IPS-11a (cell line): ENCODE measurements around the gene FKBP4.

Experiments
- H3K4me3 ChIP-seq: one replicate; pipeline ENCODE4 v1.5.1; 2013; ENCODE audit warnings: low read depth, low read length, control low read depth

The FKBP4 gene

GRCh38 chr12:2779281-2779680, 15.5 kb upstream of the FKBP4 start:
- H3K4me3 ChIP-seq: no peak overlapping the region

GRCh38 chr12:2783936-2784600, 10.7 kb upstream of the FKBP4 start:
- H3K4me3 ChIP-seq: no peak overlapping the region

GRCh38 chr12:2785017-2785416, 9.8 kb upstream of the FKBP4 start:
- no peak overlapping the region for H3K4me3 ChIP-seq

GRCh38 chr12:2791089-2791488, 3.7 kb upstream of the FKBP4 start:
- H3K4me3 ChIP-seq: no peak overlapping the region

- H3K4me3 ChIP-seq: no peak overlapping the region
Observed at GRCh38 chr12:2792671-2793500, 1.9 kb upstream of the FKBP4 start.

GRCh38 chr12:2793561-2793960, 1.2 kb upstream of the FKBP4 start:
- H3K4me3 ChIP-seq: no peak overlapping the region

GRCh38 chr12:2794191-2794735, 507 bp upstream of the FKBP4 start:
- peak overlapping the region; percentile 82 for H3K4me3 ChIP-seq

DNA sequence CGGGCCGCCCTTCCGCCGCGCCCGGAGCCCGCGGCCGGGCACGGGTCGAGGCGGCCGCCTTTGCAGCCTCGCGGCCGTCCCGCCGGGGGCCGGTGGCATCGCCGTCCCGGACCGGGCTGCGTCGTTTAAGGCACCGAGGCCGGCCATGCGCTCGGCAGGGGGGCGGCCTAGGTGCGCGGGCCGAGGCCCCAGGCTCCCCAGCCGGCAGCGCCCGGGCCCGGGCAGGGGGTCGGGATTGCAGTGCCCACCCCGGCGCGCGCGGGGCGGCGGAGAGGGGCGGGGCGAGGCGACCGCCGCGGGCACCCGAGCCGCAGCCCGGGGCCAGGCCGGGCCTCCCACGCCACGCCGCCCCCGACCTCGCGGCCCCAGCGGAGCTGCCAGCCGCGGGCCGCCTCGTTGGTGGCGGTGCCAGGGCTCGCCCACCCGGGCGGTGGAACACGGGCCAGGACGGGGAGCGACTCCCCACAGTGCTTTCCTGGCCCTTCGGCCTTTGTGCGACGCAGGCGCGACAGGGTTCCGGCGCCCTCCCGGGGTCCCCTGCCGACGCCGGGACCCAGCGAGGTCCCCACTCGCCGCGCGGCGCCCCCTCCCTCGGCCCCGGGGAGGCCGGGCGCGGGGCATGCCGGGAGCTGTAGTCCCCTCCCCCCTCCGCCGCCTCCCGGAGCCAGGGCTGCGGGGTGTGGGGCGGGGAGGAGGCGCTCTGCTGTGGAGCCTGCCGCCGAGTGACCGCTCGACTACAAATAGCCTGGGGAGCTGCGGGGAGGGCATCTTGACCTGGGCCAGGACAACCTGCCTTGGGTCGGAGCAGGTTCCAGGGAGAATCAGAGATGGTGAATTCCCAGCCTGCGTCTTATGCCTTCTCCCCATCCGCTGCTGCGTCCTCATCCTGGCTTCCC, 769 bp downstream of the FKBP4 start:
- H3K4me3 ChIP-seq: peak overlapping the region; percentile 82

DNA sequence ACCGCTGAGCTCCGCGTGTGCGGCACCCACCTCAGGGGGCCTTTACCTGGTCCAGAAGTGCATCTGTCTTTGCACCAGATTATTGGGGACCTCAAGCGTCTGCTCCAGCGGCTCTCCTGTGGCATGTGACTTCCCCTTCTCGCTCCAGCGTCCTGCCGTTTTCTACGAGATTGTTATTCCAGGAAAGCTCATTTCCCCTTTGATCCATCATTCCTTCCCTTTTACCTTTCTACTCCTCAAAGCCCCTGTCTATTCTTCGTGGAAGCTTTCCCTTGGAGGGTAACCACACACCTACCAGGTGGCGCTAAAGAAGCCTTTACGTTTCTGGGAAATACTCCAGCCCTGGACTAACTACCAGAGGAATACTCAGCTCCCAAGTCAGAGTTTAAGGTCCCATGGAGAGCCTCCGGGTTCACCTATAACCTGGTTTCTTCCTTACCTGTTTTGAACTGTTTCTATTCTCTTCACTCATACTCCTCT, 1.5 kb downstream of the FKBP4 start:
- H3K4me3 ChIP-seq: peak overlapping the region; percentile 82

DNA sequence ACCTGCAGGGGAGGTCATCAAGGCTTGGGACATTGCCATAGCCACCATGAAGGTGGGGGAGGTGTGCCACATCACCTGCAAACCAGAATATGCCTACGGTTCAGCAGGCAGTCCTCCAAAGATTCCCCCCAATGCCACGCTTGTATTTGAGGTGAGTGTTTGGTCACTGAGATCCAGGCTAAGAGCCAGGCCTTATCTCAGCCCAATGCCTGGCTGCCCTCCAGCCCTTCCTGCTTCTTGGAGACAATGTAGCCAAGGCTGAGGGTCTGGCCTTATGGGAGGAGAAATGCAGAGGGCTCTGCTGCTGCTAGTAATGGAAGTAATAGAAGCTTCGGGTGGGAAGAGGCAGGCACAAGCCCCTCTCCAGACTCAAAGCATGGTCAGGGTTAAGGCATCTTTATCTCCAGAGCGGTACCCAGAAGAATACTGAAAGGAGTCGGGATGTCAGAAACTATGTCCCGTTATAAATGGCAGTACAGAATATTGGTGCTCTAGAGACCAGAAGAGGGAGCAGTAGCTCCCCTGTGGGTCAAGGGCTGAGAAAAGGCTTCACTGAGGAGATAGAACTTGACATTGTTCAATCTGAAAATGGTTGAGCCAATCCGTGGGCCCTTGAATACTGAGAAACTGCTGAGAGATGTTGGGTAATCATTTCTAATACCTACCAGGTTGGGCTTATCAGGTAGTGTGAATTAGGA, 3.1 kb downstream of the FKBP4 start:
- no peak overlapping the region for H3K4me3 ChIP-seq

- no peak overlapping the region for H3K4me3 ChIP-seq
Observed at GRCh38 chr12:2800046-2800570, 5.3 kb downstream of the FKBP4 start.

- no peak overlapping the region for H3K4me3 ChIP-seq
Observed at GRCh38 chr12:2801044-2801783, 6.4 kb downstream of the FKBP4 start.

- H3K4me3 ChIP-seq: no peak overlapping the region
Observed at GRCh38 chr12:2803635-2804392, 9.0 kb downstream of the FKBP4 start.

- no peak overlapping the region for H3K4me3 ChIP-seq
Observed at GRCh38 chr12:2804393-2805142, 9.8 kb downstream of the FKBP4 start.

- no peak overlapping the region for H3K4me3 ChIP-seq
Observed at GRCh38 chr12:2805143-2805520, 10.4 kb downstream of the FKBP4 start.

GRCh38 chr12:2806700-2807099, 11.9 kb downstream of the FKBP4 start:
- no peak overlapping the region for H3K4me3 ChIP-seq

DNA sequence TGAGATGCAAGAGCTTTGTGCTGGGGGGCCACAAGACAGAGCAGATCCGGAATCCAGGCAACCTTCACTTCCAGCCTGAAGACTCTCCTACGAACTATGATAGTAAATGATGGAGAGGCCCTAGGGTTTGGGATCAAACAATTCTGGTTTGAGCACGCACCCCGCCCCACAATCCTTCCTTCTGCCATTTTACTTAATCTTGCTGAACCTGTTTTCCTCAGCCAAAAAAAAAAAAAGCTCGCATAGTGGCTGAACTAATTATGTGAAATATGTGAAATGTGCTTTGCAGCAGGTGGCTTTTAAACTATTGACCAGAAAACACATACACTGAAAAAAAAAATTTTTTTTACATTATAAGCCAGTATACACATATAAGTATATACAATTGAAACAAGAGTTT, 17.0 kb downstream of the FKBP4 start:
- peak overlapping the region; percentile 93 for H3K4me3 ChIP-seq
